Measurements from ENCODE around the gene AUH.
"Not testable (repeated sequence)": the region's sequence is repeated elsewhere in the genome, so short reads cannot be mapped to it uniquely, and the experiment has no call there.

Gene AUH

GRCh38 chr9:91361291-91362050 lies at the start of gene AUH:
TSS of gene AUH (minus strand) at chr9:91361918. CDS start at chr9:91361889, 29 bp downstream.
- DNase-seq = peak; percentile 82

GRCh38 chr9:91411096-91411771 lies 49.5 kb upstream of the AUH start:
- no peak for DNase-seq

GRCh38 chr9:91410161-91410560 lies 48.4 kb upstream of the AUH start:
- DNase-seq = no peak

- no peak for DNase-seq
Observed at GRCh38 chr9:91408475-91408874, 46.8 kb upstream of the AUH start.

GRCh38 chr9:91407580-91408318 lies 46.0 kb upstream of the AUH start:
- no peak for DNase-seq

GRCh38 chr9:91405343-91406077 lies 43.8 kb upstream of the AUH start:
- DNase-seq = no peak

GRCh38 chr9:91403665-91404543 lies 42.2 kb upstream of the AUH start:
- no peak for DNase-seq

GRCh38 chr9:91398926-91399325 lies 37.2 kb upstream of the AUH start:
- DNase-seq = no peak

GRCh38 chr9:91395553-91396471 lies 34.1 kb upstream of the AUH start:
- no peak for DNase-seq

- no peak for DNase-seq
Observed at GRCh38 chr9:91395106-91395552, 33.4 kb upstream of the AUH start.

- DNase-seq = no peak
Observed at GRCh38 chr9:91393826-91394225, 32.1 kb upstream of the AUH start.

- DNase-seq = no peak
Observed at GRCh38 chr9:91392435-91392834, 30.7 kb upstream of the AUH start.

- DNase-seq = no peak
Observed at GRCh38 chr9:91391818-91392217, 30.1 kb upstream of the AUH start.

GRCh38 chr9:91391412-91391811 lies 29.7 kb upstream of the AUH start:
- DNase-seq = no peak

- DNase-seq = not testable (repeated sequence)
Observed at GRCh38 chr9:91389686-91390085, 28.0 kb upstream of the AUH start.

GRCh38 chr9:91386765-91387164 lies 25.0 kb upstream of the AUH start:
- DNase-seq = no peak

GRCh38 chr9:91384954-91385353 lies 23.2 kb upstream of the AUH start:
- no peak for DNase-seq

GRCh38 chr9:91383577-91383976 lies 21.9 kb upstream of the AUH start:
- no peak for DNase-seq

GRCh38 chr9:91382298-91382697 lies 20.6 kb upstream of the AUH start:
- no peak for DNase-seq

- no peak for DNase-seq
Observed at GRCh38 chr9:91379426-91379825, 17.7 kb upstream of the AUH start.

- DNase-seq = no peak
Observed at GRCh38 chr9:91378695-91379127, 17.0 kb upstream of the AUH start.

Data from activated CD4-positive, alpha-beta T cell treated with anti-CD3 and anti-CD28 coated beads, Interleukin-2, amount 50 U/mL, for 1 hour (primary cell).